ENCODE results near the gene GPALPP1.
"Not testable (repeated sequence)": the region's sequence is repeated elsewhere in the genome, so short reads cannot be mapped to it uniquely, and the experiment has no call there.

The GPALPP1 gene, protein sequence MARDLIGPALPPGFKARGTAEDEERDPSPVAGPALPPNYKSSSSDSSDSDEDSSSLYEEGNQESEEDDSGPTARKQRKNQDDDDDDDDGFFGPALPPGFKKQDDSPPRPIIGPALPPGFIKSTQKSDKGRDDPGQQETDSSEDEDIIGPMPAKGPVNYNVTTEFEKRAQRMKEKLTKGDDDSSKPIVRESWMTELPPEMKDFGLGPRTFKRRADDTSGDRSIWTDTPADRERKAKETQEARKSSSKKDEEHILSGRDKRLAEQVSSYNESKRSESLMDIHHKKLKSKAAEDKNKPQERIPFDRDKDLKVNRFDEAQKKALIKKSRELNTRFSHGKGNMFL

DNA sequence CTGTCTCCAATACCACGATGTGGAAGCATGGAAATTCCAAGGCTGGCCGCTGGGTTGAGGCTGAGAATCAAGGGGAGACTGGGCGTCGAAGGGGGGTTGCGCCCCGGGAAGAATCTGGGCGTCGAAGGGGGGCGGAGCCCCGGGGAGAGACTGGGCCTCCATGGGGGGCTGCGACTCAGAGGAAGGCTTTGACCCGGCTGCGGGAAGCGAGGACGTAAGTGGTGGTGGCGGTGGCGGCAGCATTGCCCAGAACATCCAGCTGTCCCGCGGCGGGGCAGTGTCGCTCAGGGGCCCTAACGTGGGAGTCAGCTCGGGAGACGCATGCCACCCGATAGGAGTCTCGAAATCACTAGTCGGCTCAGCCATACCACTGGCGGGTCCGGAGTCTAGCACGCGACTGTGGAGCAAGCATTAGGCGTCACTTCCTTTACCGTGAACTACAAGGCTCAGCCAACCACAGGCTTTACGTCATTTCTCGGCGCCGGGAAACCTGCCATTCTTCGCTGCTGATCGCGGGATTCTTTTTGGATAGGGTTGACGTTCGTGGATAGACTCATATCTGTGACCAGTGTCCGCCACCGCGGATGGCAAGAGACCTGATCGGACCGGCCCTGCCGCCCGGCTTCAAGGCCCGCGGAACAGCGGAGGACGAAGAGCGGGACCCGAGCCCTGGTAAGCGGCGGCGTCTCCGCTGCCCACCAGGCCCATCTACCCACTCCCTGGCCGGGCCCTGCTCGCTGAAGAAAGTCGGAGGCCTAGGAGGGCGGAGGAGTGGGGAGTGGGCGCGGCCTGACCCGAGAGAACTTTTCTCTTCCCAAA is at the start of gene GPALPP1, which contains the start of gene NUFIP1:
TSS of gene GPALPP1 (plus strand) at position 468 of the 819 bp plus-strand sequence. CDS start at position 585, 117 bp downstream.
TSS of gene NUFIP1 (minus strand) at position 401 of the 819 bp plus-strand sequence. CDS start at position 366, 35 bp downstream.
- H3K4me3 ChIP-seq (ENCODE audit: low read length) = peak within 1 kb of the TSS; percentile 80
- TF ChIP-seq ZNF274 (IDR thresholded peaks at IDR 0.05; ENCODE audit: low read depth, low read length) = no peak

DNA sequence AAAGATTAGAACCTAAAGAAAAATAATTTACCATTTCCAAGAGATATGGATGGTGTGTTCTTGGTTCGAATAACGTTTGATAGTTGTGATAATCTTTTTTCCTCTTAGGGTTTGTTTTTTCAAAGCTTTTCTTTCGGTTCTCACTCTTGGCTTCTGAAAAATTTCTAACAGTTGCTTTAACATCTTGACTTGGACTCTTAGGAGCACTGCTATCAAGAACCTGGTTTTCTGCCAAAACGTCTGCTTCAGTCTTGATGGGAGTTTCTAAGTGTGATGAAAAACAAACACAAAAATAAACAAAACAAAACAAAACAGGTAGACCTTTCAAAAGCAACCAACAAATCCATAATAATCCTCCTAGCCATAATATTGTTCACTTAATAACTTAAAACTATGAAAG is 45.9 kb upstream of the GPALPP1 start:
- H3K4me3 ChIP-seq (ENCODE audit: low read length) = not testable (repeated sequence)

DNA sequence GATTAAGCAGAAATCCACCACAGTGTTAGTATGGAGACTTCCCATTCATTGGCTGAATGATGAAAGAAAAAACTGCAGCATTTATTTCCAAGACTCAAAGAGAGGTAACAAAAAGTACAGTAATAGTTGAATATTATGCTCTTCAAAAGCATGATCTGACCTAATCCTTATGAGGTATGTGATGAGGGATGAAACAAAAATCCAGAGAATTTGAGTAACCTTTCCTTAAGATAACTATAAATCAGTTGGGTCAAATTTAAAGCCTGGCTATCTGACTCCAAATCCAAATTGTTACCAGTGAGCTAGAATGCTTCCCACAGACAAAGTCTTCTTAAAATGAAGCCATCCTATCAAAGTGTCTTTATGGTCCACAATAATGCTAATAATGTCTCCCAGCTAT is 38.2 kb upstream of the GPALPP1 start:
- no peak overlapping the region for H3K4me3 ChIP-seq (ENCODE audit: low read length)
- no peak for TF ChIP-seq ZNF274 (IDR thresholded peaks at IDR 0.05; ENCODE audit: low read depth, low read length)

DNA sequence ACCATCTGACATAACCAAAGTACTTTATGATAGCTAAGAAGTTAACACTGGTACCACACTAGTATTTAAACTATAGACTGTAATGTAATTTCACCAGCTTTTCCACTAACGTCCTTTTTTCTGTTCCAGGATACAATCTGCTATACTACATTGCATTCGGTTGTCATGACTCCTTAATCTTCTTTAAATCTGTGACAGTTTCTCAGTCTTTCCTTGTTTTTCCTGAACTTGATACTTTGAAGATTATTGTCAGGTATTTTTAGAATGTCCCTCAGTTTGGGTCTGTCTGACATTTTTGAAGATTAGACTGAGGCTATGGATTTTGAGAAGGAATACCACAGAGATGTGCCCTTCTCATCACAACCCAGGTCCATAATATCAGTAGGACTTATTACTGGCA is 36.7 kb upstream of the GPALPP1 start:
- no peak overlapping the region for H3K4me3 ChIP-seq (ENCODE audit: low read length)
- TF ChIP-seq ZNF274 (IDR thresholded peaks at IDR 0.05; ENCODE audit: low read depth, low read length) = no peak

DNA sequence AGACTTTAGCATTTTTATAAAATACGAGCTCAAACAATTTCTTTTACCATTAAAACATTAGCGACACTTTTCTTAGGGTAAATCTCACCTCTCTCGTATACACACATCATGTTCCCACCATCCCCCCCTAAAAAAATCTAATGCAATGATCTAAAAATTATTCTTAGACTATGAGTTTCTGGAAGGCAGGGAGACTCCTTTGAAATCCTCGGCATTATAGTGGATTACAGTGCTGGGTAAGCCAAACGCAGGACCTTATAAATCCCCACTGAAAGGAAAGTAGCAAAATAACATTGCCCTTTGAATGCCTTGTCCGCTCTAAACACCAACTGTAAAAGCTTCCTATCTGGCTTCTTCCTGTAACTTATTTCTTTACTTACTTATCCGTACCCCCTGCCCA is 35.1 kb upstream of the GPALPP1 start:
- H3K4me3 ChIP-seq (ENCODE audit: low read length) = no peak overlapping the region
- no peak for TF ChIP-seq ZNF274 (IDR thresholded peaks at IDR 0.05; ENCODE audit: low read depth, low read length)

DNA sequence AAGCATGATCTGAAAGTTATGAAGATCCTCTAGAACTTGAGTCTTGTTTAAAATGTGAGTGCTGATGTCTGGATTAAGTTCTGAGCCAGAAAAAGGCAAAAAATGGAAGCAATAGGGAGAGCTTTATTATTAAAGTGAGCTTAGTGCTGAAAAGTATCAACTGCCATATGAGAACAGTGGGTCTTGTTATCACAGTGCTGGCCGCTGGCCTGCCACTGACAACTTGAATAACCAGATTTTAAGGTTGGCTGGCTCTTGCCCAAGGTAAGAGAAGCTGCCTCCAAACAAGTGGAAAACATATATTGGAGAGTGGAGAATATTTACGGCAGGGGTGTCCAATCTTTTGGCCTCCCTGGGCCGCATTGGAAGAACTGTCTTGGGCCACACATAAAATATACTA is 33.9 kb upstream of the GPALPP1 start:
- no peak overlapping the region for H3K4me3 ChIP-seq (ENCODE audit: low read length)
- no peak for TF ChIP-seq ZNF274 (IDR thresholded peaks at IDR 0.05; ENCODE audit: low read depth, low read length)

DNA sequence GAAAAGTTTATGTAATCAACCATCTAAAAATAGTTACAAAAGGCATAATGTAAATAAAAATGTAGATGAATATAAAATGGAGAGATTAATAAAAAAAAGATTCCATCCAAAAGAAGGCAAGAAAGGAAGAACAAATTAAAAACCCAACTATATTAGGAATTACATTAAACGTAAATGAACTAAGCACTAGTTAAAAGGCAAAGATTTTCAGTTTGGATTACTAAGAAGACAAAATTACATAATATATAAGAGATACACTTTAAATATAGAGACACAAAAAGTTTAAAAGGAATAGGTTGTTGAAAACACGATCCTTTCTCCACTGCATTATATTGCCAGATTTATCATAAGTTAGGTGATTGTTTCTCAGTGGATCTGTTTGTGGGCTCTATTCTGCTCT is 27.3 kb upstream of the GPALPP1 start:
- no peak overlapping the region for H3K4me3 ChIP-seq (ENCODE audit: low read length)
- TF ChIP-seq ZNF274 (IDR thresholded peaks at IDR 0.05; ENCODE audit: low read depth, low read length) = no peak

DNA sequence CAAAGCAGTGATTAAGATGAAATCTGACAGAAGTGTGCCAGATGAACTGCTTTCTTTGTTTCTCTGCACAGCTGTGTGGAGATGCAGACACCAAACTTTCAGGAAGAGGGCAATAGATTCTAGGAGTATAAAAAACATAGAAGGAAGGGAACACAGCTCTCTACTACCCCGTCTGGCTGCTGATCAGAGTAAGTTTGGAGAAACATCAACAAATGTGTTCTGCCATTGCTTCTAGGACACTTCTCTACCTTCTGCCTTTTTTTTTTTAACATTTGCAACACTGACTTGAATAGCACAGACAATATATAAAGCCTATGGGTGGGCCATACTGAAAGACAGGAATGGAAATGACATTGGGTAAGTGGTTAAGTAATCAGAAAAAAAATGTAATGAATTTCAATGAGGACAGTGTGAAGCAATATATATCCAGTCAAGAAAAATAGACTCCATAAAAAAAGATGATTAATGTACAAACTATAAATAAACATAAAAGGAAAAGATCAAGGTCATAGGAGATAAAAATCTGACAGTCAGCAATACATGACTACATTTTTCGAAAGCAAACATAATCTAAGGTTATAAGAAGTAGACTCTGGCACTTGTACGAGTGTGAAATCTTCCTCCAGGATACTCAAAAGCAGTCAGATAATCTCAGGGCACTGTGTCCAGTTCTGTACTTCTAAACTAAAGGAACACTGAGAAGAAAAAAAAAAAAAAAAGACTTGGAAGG is 21.5 kb upstream of the GPALPP1 start:
- no peak overlapping the region for H3K4me3 ChIP-seq (ENCODE audit: low read length)
- TF ChIP-seq ZNF274 (IDR thresholded peaks at IDR 0.05; ENCODE audit: low read depth, low read length) = no peak

DNA sequence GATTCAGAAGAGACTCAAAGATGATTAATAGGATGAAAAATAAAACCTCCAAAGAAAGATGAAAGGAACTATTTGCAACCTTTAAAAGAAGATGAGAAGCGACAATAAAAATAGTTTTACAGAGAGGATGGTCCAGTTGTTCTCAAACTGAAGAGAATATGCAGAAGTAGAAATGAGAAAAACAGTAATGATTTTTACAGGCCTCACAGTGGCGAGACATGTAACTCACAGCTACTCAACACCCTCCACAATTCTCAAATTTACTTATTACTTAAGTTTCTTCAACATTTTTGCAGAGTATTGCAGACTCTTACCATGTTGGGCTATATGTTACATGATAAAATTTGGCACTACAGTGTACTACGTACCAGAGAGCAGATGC is 20.9 kb upstream of the GPALPP1 start:
- no peak for TF ChIP-seq ZNF274 (IDR thresholded peaks at IDR 0.05; ENCODE audit: low read depth, low read length)
- no peak overlapping the region for H3K4me3 ChIP-seq (ENCODE audit: low read length)

DNA sequence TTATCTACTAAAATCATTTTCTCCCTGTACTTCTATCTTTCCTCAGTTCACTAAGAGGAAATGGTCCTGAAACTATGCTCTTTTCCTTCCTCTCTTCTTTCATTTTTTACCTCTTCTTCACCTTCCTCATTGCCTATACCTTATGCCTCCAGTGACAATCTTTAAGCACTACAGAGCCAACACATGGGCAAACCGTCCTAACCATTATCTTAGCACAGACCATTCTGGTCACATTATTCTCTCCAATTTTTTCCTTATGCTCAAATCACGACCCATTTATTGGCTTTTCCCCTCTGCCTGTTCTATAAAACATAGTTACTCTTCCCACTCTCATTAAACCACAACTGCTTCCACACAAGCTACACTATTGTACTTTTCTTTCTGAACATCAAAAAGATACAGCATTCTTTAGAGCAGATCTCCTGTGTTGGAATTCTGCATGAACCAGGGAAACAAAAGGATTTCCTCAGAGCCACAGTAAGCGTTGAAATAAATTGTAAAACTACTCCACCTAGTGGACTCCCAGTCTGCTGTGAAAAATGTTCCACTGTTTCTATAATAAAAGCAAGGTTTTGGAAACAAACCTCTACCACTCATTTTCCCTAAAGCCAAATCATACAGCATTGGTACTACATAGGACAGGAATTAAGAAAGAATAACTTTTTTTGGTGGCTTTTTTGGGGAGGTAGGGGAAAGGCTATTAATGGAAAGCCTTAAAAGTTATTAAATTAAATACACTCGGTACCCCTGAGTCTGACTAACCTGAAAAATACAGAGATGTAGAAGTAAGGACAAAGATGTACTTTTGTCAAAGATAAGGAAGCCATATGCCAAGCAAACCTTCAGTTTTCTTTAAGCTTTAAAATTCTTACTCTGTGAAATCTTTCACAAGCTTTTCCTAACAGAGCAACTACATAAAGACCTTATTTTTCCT is 19.5 kb upstream of the GPALPP1 start:
- TF ChIP-seq ZNF274 (IDR thresholded peaks at IDR 0.05; ENCODE audit: low read depth, low read length) = no peak
- no peak overlapping the region for H3K4me3 ChIP-seq (ENCODE audit: low read length)

DNA sequence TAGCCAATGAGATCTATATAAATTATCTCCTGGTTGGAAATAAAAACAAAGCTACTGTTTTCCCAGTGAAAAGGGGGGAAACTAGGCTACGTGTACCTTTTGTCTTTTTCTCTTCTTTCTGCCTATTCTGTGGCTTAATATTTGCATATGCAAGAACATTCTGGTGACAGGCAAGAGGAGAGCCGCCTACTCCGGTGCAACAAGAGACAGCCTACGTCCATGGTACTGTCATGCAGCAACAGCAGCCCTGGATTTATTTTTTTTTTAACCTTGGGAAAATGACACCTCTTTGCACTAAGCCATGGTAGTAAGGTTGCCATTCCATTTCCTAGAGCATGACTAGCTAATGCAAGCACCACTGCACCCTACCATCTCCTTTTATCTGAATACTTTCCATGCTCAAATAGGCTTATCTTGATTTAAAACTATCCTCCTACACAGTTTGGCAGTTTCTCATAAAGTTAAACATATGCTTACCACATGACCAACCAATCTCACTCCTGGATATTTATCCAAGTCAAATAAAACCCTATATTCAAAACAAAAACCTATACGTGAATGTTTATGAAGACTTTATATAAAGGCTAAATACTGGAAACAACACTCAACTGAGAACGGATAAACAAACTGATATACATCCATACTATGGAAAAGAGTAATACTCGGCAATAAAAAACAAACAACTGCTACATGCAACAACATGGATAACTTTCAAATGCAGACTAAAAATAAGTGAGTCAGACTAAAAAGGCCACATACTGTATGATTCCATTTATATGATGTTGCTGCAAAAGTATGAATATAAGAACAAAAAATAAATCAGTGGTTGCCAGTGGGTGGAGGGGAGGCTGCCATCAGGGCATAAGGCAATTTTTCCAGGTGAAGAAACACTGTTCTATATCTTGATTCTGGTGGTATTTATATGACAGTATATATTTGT is 17.4 kb upstream of the GPALPP1 start:
- no peak for TF ChIP-seq ZNF274 (IDR thresholded peaks at IDR 0.05; ENCODE audit: low read depth, low read length)
- H3K4me3 ChIP-seq (ENCODE audit: low read length) = no peak overlapping the region

DNA sequence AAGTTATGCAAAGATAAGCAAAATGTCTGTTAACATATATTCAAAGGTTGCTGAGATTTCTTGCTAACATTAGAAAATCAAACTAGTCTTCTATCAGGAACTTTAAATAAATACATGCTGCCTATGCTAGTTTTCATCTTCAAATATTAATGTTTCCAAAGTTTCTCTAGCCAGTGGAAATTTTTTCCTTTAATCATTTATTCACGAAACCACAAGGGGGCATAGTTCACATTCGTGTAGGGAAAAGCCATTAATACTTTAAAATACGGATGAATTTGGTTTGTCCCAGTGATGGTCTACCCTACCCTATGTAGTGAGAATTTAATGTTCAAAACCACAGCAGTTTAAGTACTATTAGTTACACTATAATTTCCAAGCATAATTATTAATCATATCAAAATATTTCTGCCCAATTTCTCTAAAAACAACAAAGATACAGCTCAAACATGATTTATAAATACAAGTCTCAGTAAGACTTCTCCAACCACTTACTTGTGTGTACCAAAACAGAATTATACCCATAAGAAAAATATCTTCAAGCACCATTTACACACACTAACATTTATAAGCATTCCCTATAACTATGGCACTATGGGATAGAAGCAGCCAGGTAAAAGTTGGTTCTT is 16.3 kb upstream of the GPALPP1 start:
- no peak for TF ChIP-seq ZNF274 (IDR thresholded peaks at IDR 0.05; ENCODE audit: low read depth, low read length)
- no peak overlapping the region for H3K4me3 ChIP-seq (ENCODE audit: low read length)
